Trophoblast cell (in vitro differentiated cells and primary cell): Measurements from ENCODE around the gene SND1.

Experiments used
- DNase-seq, 2 donors: peaks; one replicate each; pipeline ENCODE4 v3.0.0-alpha.2; 2016
- H2AFZ ChIP-seq: 2 replicates; pipeline ENCODE4 v1.6.1; 2013; ENCODE audit warnings: low read length, moderate library complexity, mild to moderate bottlenecking; ENCODE audit not compliant: insufficient read depth, poor library complexity
- H2AK5ac ChIP-seq: 2 replicates; pipeline ENCODE4 v1.6.1; 2013; ENCODE audit warnings: mild to moderate bottlenecking, low read length
- H2BK120ac ChIP-seq: 2 replicates; pipeline ENCODE4 v1.6.1; 2013; ENCODE audit warnings: low read length, mild to moderate bottlenecking, moderate library complexity; ENCODE audit not compliant: insufficient read depth, poor library complexity
- H2BK12ac ChIP-seq: 2 replicates; pipeline ENCODE4 v1.6.1; 2013; ENCODE audit warnings: mild to moderate bottlenecking, low read length, moderate library complexity
- H2BK5ac ChIP-seq: 2 replicates; pipeline ENCODE4 v1.6.1; 2013; ENCODE audit warnings: low read length, low read depth, moderate library complexity, mild to moderate bottlenecking; ENCODE audit not compliant: poor library complexity
- H3K14ac ChIP-seq: 2 replicates; pipeline ENCODE4 v1.6.1; 2013; ENCODE audit warnings: mild to moderate bottlenecking, low read length
- H3K18ac ChIP-seq: 2 replicates; pipeline ENCODE4 v1.6.1; 2013; ENCODE audit warnings: mild to moderate bottlenecking, low read length
- H3K23ac ChIP-seq: 2 replicates; pipeline ENCODE4 v1.6.1; 2013; ENCODE audit warnings: low read length
- H3K27ac ChIP-seq: 2 replicates; pipeline ENCODE4 v1.5.1; 2013; ENCODE audit warnings: low read depth, mild to moderate bottlenecking, inconsistent platforms, low read length, moderate library complexity
- H3K27me3 ChIP-seq: 2 replicates; pipeline ENCODE4 v1.6.1; 2013; ENCODE audit warnings: inconsistent platforms, mild to moderate bottlenecking, low read length, moderate library complexity; ENCODE audit not compliant: insufficient read depth
- H3K36me3 ChIP-seq, 2 experiments: 1 replicate in 1 of 2; 2 replicates in 1 of 2; pipeline ENCODE4 v1.6.1; 2013; ENCODE audit warnings: low read length in 2 of 2, mild to moderate bottlenecking in 2 of 2, moderate library complexity in 1 of 2; ENCODE audit not compliant: insufficient read depth in 2 of 2, control insufficient read depth in 1 of 2
- H3K4ac ChIP-seq: 2 replicates; pipeline ENCODE4 v1.6.1; 2013; ENCODE audit warnings: low read depth, mild to moderate bottlenecking, low read length, moderate library complexity
- H3K4me1 ChIP-seq, 2 experiments: 1 replicate in 1 of 2; 2 replicates in 1 of 2; pipeline ENCODE4 v1.6.1; 2013; ENCODE audit warnings: low read length in 2 of 2, mild to moderate bottlenecking in 2 of 2, moderate library complexity in 1 of 2; ENCODE audit not compliant: insufficient read depth in 2 of 2, control insufficient read depth in 1 of 2
- H3K4me2 ChIP-seq: 2 replicates; pipeline ENCODE4 v1.6.1; 2013; ENCODE audit warnings: inconsistent platforms, mild to moderate bottlenecking, low read length, moderate library complexity
- H3K4me3 ChIP-seq: 2 replicates; pipeline ENCODE4 v1.5.1; 2013; ENCODE audit warnings: mild to moderate bottlenecking, low read depth, low read length, inconsistent platforms
- H3K79me1 ChIP-seq: one replicate; pipeline ENCODE4 v1.6.1; 2013; ENCODE audit warnings: low read length
- H3K79me2 ChIP-seq: 2 replicates; pipeline ENCODE4 v1.6.1; 2013; ENCODE audit warnings: low read length, mild to moderate bottlenecking; ENCODE audit not compliant: control insufficient read depth, insufficient read depth, poor library complexity
- H3K9ac ChIP-seq: 2 replicates; pipeline ENCODE4 v1.6.1; 2013; ENCODE audit warnings: mild to moderate bottlenecking, low read length
- H3K9me3 ChIP-seq: 2 replicates; pipeline ENCODE4 v1.6.1; 2013; ENCODE audit warnings: low read depth, mild to moderate bottlenecking, control low read depth, inconsistent platforms, low read length; ENCODE audit not compliant: insufficient read depth
- H4K12ac ChIP-seq: 2 replicates; pipeline ENCODE4 v1.6.1; 2013; ENCODE audit warnings: low read depth, mild to moderate bottlenecking, low read length, moderate library complexity
- H4K8ac ChIP-seq: 2 replicates; pipeline ENCODE4 v1.6.1; 2013; ENCODE audit warnings: low read depth, mild to moderate bottlenecking, low read length, moderate library complexity
- H4K91ac ChIP-seq: one replicate; pipeline ENCODE4 v1.6.1; 2013; ENCODE audit warnings: low read depth, mild to moderate bottlenecking, low read length, moderate library complexity
- WGBS: extraction: QIAGEN DNeasy Blood & Tissue Kit; methylation state at CpG from one replicate; pipeline ENCODE4 v1.1.7; 2013; ENCODE audit warnings: missing lambda C conversion rate; ENCODE audit not compliant: insufficient read length, insufficient coverage; ENCODE audit errors: extremely low coverage; 5-methylcytosine and 5-hydroxymethylcytosine counted together

Gene SND1

GRCh38 chr7:128117691-128118090 is 465.7 kb downstream of the SND1 start:
- no CpG with 5 or more reads among the region's 6 CpGs for WGBS
- peaks cover 8% of the 10 kb centered on the region for H3K79me1 ChIP-seq
- no peak overlapping the region for H4K12ac ChIP-seq
- no peaks in the 10 kb centered on the region for H3K36me3 ChIP-seq
- no peak overlapping the region for H4K8ac ChIP-seq
- no peak overlapping the region for H2BK12ac ChIP-seq
- no peak for DNase-seq
- H3K23ac ChIP-seq = no peak overlapping the region
- H3K14ac ChIP-seq = no peak overlapping the region
- no peak overlapping the region for H2AFZ ChIP-seq
- H3K4ac ChIP-seq = no peak overlapping the region
- no peak overlapping the region for H2AK5ac ChIP-seq
- H2BK120ac ChIP-seq = no peak overlapping the region
- H3K4me2 ChIP-seq = no peak overlapping the region
- H3K18ac ChIP-seq = no peak overlapping the region
- no peak overlapping the region for H4K91ac ChIP-seq
- H3K9me3 ChIP-seq = peaks cover 4% of the 10 kb centered on the region
- H2BK5ac ChIP-seq = no peak overlapping the region
- H3K4me1 ChIP-seq = peaks cover 22 to 25% of the 10 kb centered on the region in 2 experiments
- H3K79me2 ChIP-seq = no peaks in the 10 kb centered on the region
- H3K4me3 ChIP-seq = no peak overlapping the region
- no peak overlapping the region for H3K9ac ChIP-seq
- H3K27me3 ChIP-seq = no peaks in the 10 kb centered on the region
- H3K27ac ChIP-seq = no peak overlapping the region

- H3K9me3 ChIP-seq = peaks cover 4% of the 10 kb centered on the region
- no peak overlapping the region for H3K27ac ChIP-seq
- no peaks in the 10 kb centered on the region for H3K79me2 ChIP-seq
- no peak overlapping the region for H2AK5ac ChIP-seq
- no peak overlapping the region for H3K18ac ChIP-seq
- H3K4me2 ChIP-seq = no peak overlapping the region
- no peak for DNase-seq
- no peak overlapping the region for H4K91ac ChIP-seq
- no CpG with 5 or more reads among the region's 5 CpGs for WGBS
- H2BK120ac ChIP-seq = no peak overlapping the region
- no peak overlapping the region for H4K8ac ChIP-seq
- H3K9ac ChIP-seq = no peak overlapping the region
- no peak overlapping the region for H3K23ac ChIP-seq
- H3K79me1 ChIP-seq = peaks cover 8% of the 10 kb centered on the region
- no peak overlapping the region for H2BK12ac ChIP-seq
- H3K4me1 ChIP-seq = peaks cover 22 to 25% of the 10 kb centered on the region in 2 experiments
- no peak overlapping the region for H4K12ac ChIP-seq
- no peak overlapping the region for H3K4ac ChIP-seq
- no peaks in the 10 kb centered on the region for H3K36me3 ChIP-seq
- no peaks in the 10 kb centered on the region for H3K27me3 ChIP-seq
- no peak overlapping the region for H3K4me3 ChIP-seq
- H2AFZ ChIP-seq = no peak overlapping the region
- H3K14ac ChIP-seq = no peak overlapping the region
- H2BK5ac ChIP-seq = no peak overlapping the region
Observed at GRCh38 chr7:128119036-128119435, 467.0 kb downstream of the SND1 start.

- no peak overlapping the region for H2BK5ac ChIP-seq
- H3K4me2 ChIP-seq = no peak overlapping the region
- no peak overlapping the region for H3K9ac ChIP-seq
- H3K4ac ChIP-seq = no peak overlapping the region
- H2AK5ac ChIP-seq = no peak overlapping the region
- H3K4me1 ChIP-seq = peaks cover 20 to 22% of the 10 kb centered on the region in 2 experiments
- H3K27me3 ChIP-seq = no peaks in the 10 kb centered on the region
- peaks cover 2% of the 10 kb centered on the region for H3K9me3 ChIP-seq
- no peak overlapping the region for H4K12ac ChIP-seq
- H2BK12ac ChIP-seq = no peak overlapping the region
- no peak overlapping the region for H3K23ac ChIP-seq
- no peaks in the 10 kb centered on the region for H3K36me3 ChIP-seq
- no peak overlapping the region for H4K91ac ChIP-seq
- H2AFZ ChIP-seq = no peak overlapping the region
- H3K79me1 ChIP-seq = peaks cover 5% of the 10 kb centered on the region
- H3K14ac ChIP-seq = no peak overlapping the region
- no peak overlapping the region for H3K4me3 ChIP-seq
- DNase-seq = no peak
- no peak overlapping the region for H4K8ac ChIP-seq
- no peaks in the 10 kb centered on the region for H3K79me2 ChIP-seq
- H2BK120ac ChIP-seq = no peak overlapping the region
- no CpG with 5 or more reads among the region's 7 CpGs for WGBS
- H3K27ac ChIP-seq = no peak overlapping the region
- no peak overlapping the region for H3K18ac ChIP-seq
Observed at GRCh38 chr7:128120116-128120515, 468.1 kb downstream of the SND1 start.

- Histone ChIP-seq H3K79me1 (no peaks in the 10 kb centered on the region), H2BK12ac (no peak overlapping the region), H3K36me3 (no peaks in the 10 kb centered on the region), H2AFZ (no peak overlapping the region), H3K23ac (no peak overlapping the region), H3K27ac (no peak overlapping the region), H2BK120ac (no peak overlapping the region), H3K18ac (no peak overlapping the region), H2AK5ac (no peak overlapping the region), H3K27me3 (no peaks in the 10 kb centered on the region), H3K4me1 (peaks cover 11 to 13% of the 10 kb centered on the region in 2 experiments), H3K4me3 (no peak overlapping the region), H4K8ac (no peak overlapping the region), H4K91ac (no peak overlapping the region), H3K9me3 (peaks cover 2% of the 10 kb centered on the region), H3K79me2 (no peaks in the 10 kb centered on the region), H3K9ac (no peak overlapping the region), H3K4ac (no peak overlapping the region), H4K12ac (no peak overlapping the region), H2BK5ac (no peak overlapping the region), H3K14ac (no peak overlapping the region), H3K4me2 (no peak overlapping the region)
- DNase-seq = no peak
- WGBS = no CpG with 5 or more reads among the region's 7 CpGs
Observed at GRCh38 chr7:128120976-128121490, 469.0 kb downstream of the SND1 start.
